HCT116 (cell line): ENCODE data around the gene CYP4F2. TPM values are rescaled to one million over a fixed set of nuclear protein-coding genes. Genes with fewer than 3 reads are reported as not detected.
A peak's percentile ranks its signal among the peaks of the same experiment; 100 is the strongest.

Source experiments
- ATAC-seq: fragments of 200-7000 bp; cut with Tn5 transposase; 2 replicates; pipeline ENCODE4 v1.9.1; 2020; ENCODE audit warnings: mild to moderate bottlenecking, moderate library complexity
- BruUV-seq: library from RNA; stranded (reverse); fragments of 400-500 nt; replicated peaks from 2 replicates; lab custom pipeline; 2021; lab: Mats Ljungman, UMichigan
- CTCF ChIA-PET: fragments of 300-600 bp; sonication (Branson Sonifier 250); formaldehyde crosslinking; loops from one replicate; lab custom pipeline; 2021; ENCODE audit warnings: antibody characterized with exemption; lab: Charles Lee
- POLR2A ChIA-PET: fragments of 300-600, 350-600 bp; sonication (Branson Sonifier 250); formaldehyde crosslinking; loops from one replicate; lab custom pipeline; 2021; ENCODE audit warnings: antibody characterized with exemption; lab: Charles Lee
- RAD21 ChIA-PET, 2 experiments: fragments of 300-600 bp; sonication (Branson Sonifier 250); formaldehyde crosslinking; loops; one replicate each; lab custom pipeline; 2023; ENCODE audit warnings: low total read pairs in 2 of 2; ENCODE audit not compliant: uncharacterized antibody in 2 of 2, unreplicated experiment in 2 of 2, low non-redundant PET in 1 of 2; lab: Charles Lee
- DNase-seq: peaks from one replicate; pipeline ENCODE4 v3.0.0-alpha.2; 2010; ENCODE audit warnings: low read depth, low spot score
- H2AFZ ChIP-seq: fragments of 200-600 bp; shearing (Covaris generic), sonication (generic); 2 replicates; pipeline ENCODE4 v1.6.1; 2017; ENCODE audit warnings: low read depth, mixed run types, mixed read lengths, antibody characterized with exemption, low read length; ENCODE audit not compliant: poor library complexity, severe bottlenecking
- H3K27ac ChIP-seq: 2 replicates; pipeline ENCODE4 v1.5.1; 2012; ENCODE audit warnings: low read depth, low read length
- H3K27me3 ChIP-seq: fragments of 200-600 bp; sonication (generic); 2 replicates; pipeline ENCODE4 v1.6.1; 2016; ENCODE audit warnings: mixed run types, low read length, mixed read lengths; ENCODE audit not compliant: insufficient read depth
- H3K36me3 ChIP-seq, 2 experiments: fragments of 200-500 bp in 1 of 2; fragments of 200-600 bp in 1 of 2; sonication (Bioruptor generic) in 1 of 2; sonication (generic) in 1 of 2; 2 replicates each; pipeline versions ENCODE4 v1.5.1 to v1.6.1; 2014 to 2016; ENCODE audit warnings: low read length in 2 of 2, inconsistent platforms in 1 of 2, mixed read lengths in 1 of 2, mixed run types in 1 of 2; ENCODE audit not compliant: insufficient read depth in 2 of 2, control insufficient read depth in 1 of 2
- H3K4me1 ChIP-seq, 2 experiments: fragments of 200-600 bp in 1 of 2; sonication (generic) in 1 of 2; 2 replicates each; pipeline versions ENCODE4 v1.5.1 to v1.6.1; 2012 to 2017; ENCODE audit warnings: low read length in 2 of 2, inconsistent platforms in 1 of 2, mild to moderate bottlenecking in 1 of 2, mixed read lengths in 1 of 2, mixed run types in 1 of 2, moderate library complexity in 1 of 2; ENCODE audit not compliant: insufficient read depth in 2 of 2, control insufficient read depth in 1 of 2
- H3K4me2 ChIP-seq: fragments of 200-600 bp; sonication (generic); 2 replicates; pipeline ENCODE4 v1.6.1; 2017; ENCODE audit warnings: mixed run types, low read length, mixed read lengths
- H3K4me3 ChIP-seq, 2 experiments: fragments of 200-600 bp in 1 of 2; sonication (generic) in 1 of 2; replicated peaks in 1 of 2; 2 replicates each; pipeline ENCODE4 v1.5.1; 2011 to 2016; ENCODE audit warnings: low read length in 2 of 2, control low read depth in 1 of 2, low read depth in 1 of 2, mild to moderate bottlenecking in 1 of 2, mixed read lengths in 1 of 2, mixed run types in 1 of 2
- H3K79me2 ChIP-seq: fragments of 200-600 bp; sonication (generic); 2 replicates; pipeline ENCODE4 v1.6.1; 2017; ENCODE audit warnings: mild to moderate bottlenecking, mixed run types, low read length, moderate library complexity, mixed read lengths; ENCODE audit not compliant: insufficient read depth
- H3K9ac ChIP-seq: fragments of 200-600 bp; sonication (generic); 2 replicates; pipeline ENCODE4 v1.6.1; 2016; ENCODE audit warnings: low read length, mixed read lengths
- H3K9me2 ChIP-seq: fragments of 200-600 bp; sonication (generic), shearing (Covaris generic); 2 replicates; pipeline ENCODE4 v1.6.1; 2017; ENCODE audit warnings: mixed run types, mild to moderate bottlenecking, moderate library complexity; ENCODE audit not compliant: insufficient read depth
- H3K9me3 ChIP-seq, 2 experiments: fragments of 200-500 bp in 1 of 2; fragments of 200-600 bp in 1 of 2; sonication (Bioruptor generic) in 1 of 2; sonication (generic) in 1 of 2; 2 replicates each; pipeline ENCODE4 v1.6.1; 2014 to 2017; ENCODE audit warnings: low read length in 2 of 2, mixed read lengths in 2 of 2, inconsistent platforms in 1 of 2, low read depth in 1 of 2, mild to moderate bottlenecking in 1 of 2, mixed run types in 1 of 2, moderate library complexity in 1 of 2; ENCODE audit not compliant: control insufficient read depth in 1 of 2, insufficient read depth in 1 of 2
- H4K20me1 ChIP-seq: fragments of 200-600 bp; sonication (generic), shearing (Covaris generic); 2 replicates; pipeline ENCODE4 v1.6.1; 2017; ENCODE audit warnings: mixed run types, mild to moderate bottlenecking, moderate library complexity; ENCODE audit not compliant: insufficient read depth
- CBX3 ChIP-seq: IDR thresholded peaks from 2 replicates; pipeline ENCODE4 v1.6.1; 2012; ENCODE audit warnings: low read depth
- CTCF ChIP-seq, 3 experiments: fragments of 200-600 bp in 1 of 3; sonication (generic) in 1 of 3; IDR thresholded peaks in 2 of 3; conservative IDR thresholded peaks in 1 of 3; 2 replicates each; pipeline ENCODE4 v1.5.1; 2012 to 2017; ENCODE audit warnings: low read depth in 2 of 3, low read length in 2 of 3, antibody characterized with exemption in 1 of 3, borderline replicate concordance in 1 of 3, control low read depth in 1 of 3, mild to moderate bottlenecking in 1 of 3, mixed read lengths in 1 of 3, mixed run types in 1 of 3, moderate library complexity in 1 of 3; ENCODE audit not compliant: insufficient read depth in 1 of 3
- EGR1 ChIP-seq: IDR thresholded peaks from 2 replicates; pipeline ENCODE4 v1.6.1; 2012; ENCODE audit warnings: low read depth
- EZH2 ChIP-seq: fragments of 200-600 bp; sonication (generic); IDR thresholded peaks from 2 replicates; pipeline ENCODE4 v1.6.1; 2017; ENCODE audit warnings: antibody characterized with exemption, mixed run types
- EZH2phosphoT487 ChIP-seq: fragments of 200-600 bp; IDR thresholded peaks from 2 replicates; pipeline ENCODE4 v1.6.1; 2018; ENCODE audit warnings: antibody characterized with exemption, borderline replicate concordance
- MAX ChIP-seq: IDR thresholded peaks from 2 replicates; pipeline ENCODE4 v1.6.1; 2012
- RAD21 ChIP-seq: IDR thresholded peaks from 2 replicates; pipeline ENCODE4 v1.6.1; 2012; ENCODE audit warnings: low read depth, mild to moderate bottlenecking
- YY1 ChIP-seq: IDR thresholded peaks from 2 replicates; pipeline ENCODE4 v1.6.1; 2011; ENCODE audit warnings: low read length, low read depth, moderate library complexity, mild to moderate bottlenecking; ENCODE audit not compliant: insufficient replicate concordance; ENCODE audit errors: extremely low read depth
- intact Hi-C: fragments of 100-400 bp; cut with micrococcal nuclease; formaldehyde crosslinking; loops from 2 replicates; pipeline ENCODE4 v1.10.0; 2022
- total RNA-seq: library from RNA; stranded (reverse); gene quantifications from one replicate; pipeline ENCODE4 v1.2.1, GENCODE V29; 2021; ENCODE audit not compliant: unreplicated experiment

The CYP4F2 gene
- total RNA-seq, 1 experiment from 2014 or later: 1.1 TPM

- BruUV-seq: no TSS peak
- POLR2A ChIA-PET: interaction anchor here (0.9 to 1.6 kb wide), 2 partner anchors 32 to 44 kb away, joined by 3 to 6 read pairs; no protein-coding TSS in a partner anchor
- H3K27ac ChIP-seq: peak overlapping the region; percentile 54
- TF ChIP-seq YY1: no peak
- TF ChIP-seq EGR1: no peak
- no peak for TF ChIP-seq EZH2
- TF ChIP-seq MAX: peak; percentile 19; the same call in 1 of the 2 replicates
- TF ChIP-seq CBX3: 0 out of 2 replicates have a peak, but pooled peaks have one; percentile 48
- TF ChIP-seq CTCF (IDR thresholded peaks at IDR 0.05 in 2 of 3, conservative IDR thresholded peaks at IDR 0.05 in 1 of 3; ENCODE audit: borderline replicate concordance in 1 of 3, insufficient read depth in 1 of 3, low read depth in 2 of 3, low read length in 2 of 3): peak; percentile 55 to 79 (median 76); a peak in 5 of 6 replicates
- peak; percentile 91 for TF ChIP-seq RAD21
- TF ChIP-seq EZH2phosphoT487: no peak
- TF ChIP-seq, all 23 proteins: peak for 4
- DNase-seq (peak; percentile 71), ATAC-seq (peak; percentile 85)
- Histone ChIP-seq H3K79me2 (no peaks in the 10 kb centered on the region), H3K4me3 (no peak overlapping the region), H3K27me3 (no peaks in the 10 kb centered on the region), H3K4me2 (peak overlapping the region; percentile 18), H2AFZ (no peak overlapping the region), H4K20me1 (no peaks in the 10 kb centered on the region), H3K36me3 (no peaks in the 10 kb centered on the region), H3K4me1 (peaks cover 29 to 65% of the 10 kb centered on the region in 2 experiments), H3K9me2 (no peaks in the 10 kb centered on the region), H3K9me3 (no peaks in the 10 kb centered on the region), H3K9ac (peak overlapping the region; percentile 1; the same call in 1 of the 2 replicates)
- CTCF ChIA-PET: interaction anchor here (0.9 to 2.7 kb wide), 2 partner anchors 29 to 57 kb away, joined by 3 to 6 read pairs; no protein-coding TSS in a partner anchor
- intact Hi-C loops: loop anchor here (2.0 kb wide), 1 partner anchor 56 kb away; no protein-coding TSS in a partner anchor
- RAD21 ChIA-PET: no interaction called here
These were observed 28.7 kb downstream of the CYP4F2 start for GRCh38 chr19:15869109-15869555.
